Glutamatergic neuron (in vitro differentiated cells): Measurements from ENCODE around the gene IL17B. TPM values are rescaled to one million over a fixed set of nuclear protein-coding genes. Genes with fewer than 3 reads are reported as not detected.

Experiments
- DNase-seq: peaks from one replicate; pipeline ENCODE4 v3.0.0; 2022
- H3K27ac Mint-ChIP-seq: one replicate; pipeline ENCODE4 v1.8.0; 2020; ENCODE audit warnings: mild to moderate bottlenecking, mixed read lengths, inconsistent platforms; ENCODE audit not compliant: unreplicated experiment
- H3K27me3 Mint-ChIP-seq: one replicate; pipeline ENCODE4 v1.8.0; 2020; ENCODE audit warnings: mild to moderate bottlenecking, moderate library complexity, mixed read lengths, inconsistent platforms; ENCODE audit not compliant: unreplicated experiment
- H3K36me3 Mint-ChIP-seq: one replicate; pipeline ENCODE4 v1.8.0; 2020; ENCODE audit warnings: mild to moderate bottlenecking, mixed read lengths, inconsistent platforms; ENCODE audit not compliant: unreplicated experiment
- H3K4me1 Mint-ChIP-seq: one replicate; pipeline ENCODE4 v1.8.0; 2020; ENCODE audit warnings: mild to moderate bottlenecking, low read depth, mixed read lengths, inconsistent platforms; ENCODE audit not compliant: unreplicated experiment
- H3K4me3 Mint-ChIP-seq: one replicate; pipeline ENCODE4 v1.8.0; 2020; ENCODE audit warnings: mild to moderate bottlenecking, mixed read lengths, inconsistent platforms; ENCODE audit not compliant: unreplicated experiment
- H3K9me3 Mint-ChIP-seq: one replicate; pipeline ENCODE4 v1.8.0; 2020; ENCODE audit warnings: mild to moderate bottlenecking, moderate library complexity, mixed read lengths, inconsistent platforms; ENCODE audit not compliant: unreplicated experiment
- CTCF ChIP-seq: fragments of 200-600 bp; sonication (generic); IDR thresholded peaks from one replicate; pipeline ENCODE4 v1.5.0; 2021; ENCODE audit not compliant: partially characterized antibody, unreplicated experiment
- total RNA-seq: library from RNA; stranded (reverse); fragmentation: NEBNext Ultra II Directional; extraction: Animal tissue kit (Norgen Biotek cat#: 25700); gene quantifications from one replicate; pipeline ENCODE4 v1.2.1, GENCODE V29; 2021; ENCODE audit not compliant: unreplicated experiment

IL17B gene
- total RNA-seq, 1 donor from 2014 or later: 0.88 TPM

GRCh38 chr5:149367972-149368645 is 11.0 kb downstream of the IL17B start:
- H3K27ac Mint-ChIP-seq: no peak overlapping the region
- H3K9me3 Mint-ChIP-seq: peaks cover 2% of the 10 kb centered on the region
- no peaks in the 10 kb centered on the region for H3K36me3 Mint-ChIP-seq
- H3K4me1 Mint-ChIP-seq: peaks cover 8% of the 10 kb centered on the region
- no peak overlapping the region for H3K4me3 Mint-ChIP-seq
- TF ChIP-seq CTCF: no peak
- DNase-seq: no peak
- peaks cover 2% of the 10 kb centered on the region for H3K27me3 Mint-ChIP-seq

GRCh38 chr5:149367249-149367971 is 11.7 kb downstream of the IL17B start:
- Mint-ChIP-seq H3K9me3 (peaks cover 2% of the 10 kb centered on the region), H3K27ac (no peak overlapping the region), H3K36me3 (no peaks in the 10 kb centered on the region), H3K4me3 (no peak overlapping the region), H3K27me3 (peaks cover 2% of the 10 kb centered on the region), H3K4me1 (peaks cover 7% of the 10 kb centered on the region)
- DNase-seq: peak; percentile 81
- peak; percentile 82 for TF ChIP-seq CTCF

GRCh38 chr5:149366169-149366729 is 12.8 kb downstream of the IL17B start:
- H3K27me3 Mint-ChIP-seq: peaks cover 2% of the 10 kb centered on the region
- peaks cover 7% of the 10 kb centered on the region for H3K4me1 Mint-ChIP-seq
- no peak for DNase-seq
- H3K9me3 Mint-ChIP-seq: peaks cover 2% of the 10 kb centered on the region
- TF ChIP-seq CTCF: no peak
- H3K36me3 Mint-ChIP-seq: no peaks in the 10 kb centered on the region
- no peak overlapping the region for H3K4me3 Mint-ChIP-seq
- no peak overlapping the region for H3K27ac Mint-ChIP-seq

GRCh38 chr5:149365418-149365817 is 13.7 kb downstream of the IL17B start:
- DNase-seq: no peak
- H3K9me3 Mint-ChIP-seq: peaks cover 2% of the 10 kb centered on the region
- peaks cover 4% of the 10 kb centered on the region for H3K4me1 Mint-ChIP-seq
- TF ChIP-seq CTCF: no peak
- H3K27me3 Mint-ChIP-seq: peaks cover 2% of the 10 kb centered on the region
- no peak overlapping the region for H3K27ac Mint-ChIP-seq
- no peak overlapping the region for H3K4me3 Mint-ChIP-seq
- H3K36me3 Mint-ChIP-seq: no peaks in the 10 kb centered on the region

- Mint-ChIP-seq H3K4me3 (no peak overlapping the region), H3K9me3 (peaks cover 2% of the 10 kb centered on the region), H3K36me3 (no peaks in the 10 kb centered on the region), H3K27me3 (peaks cover 2% of the 10 kb centered on the region), H3K27ac (no peak overlapping the region), H3K4me1 (peaks cover 4% of the 10 kb centered on the region)
- TF ChIP-seq CTCF: no peak
- no peak for DNase-seq
Observed at GRCh38 chr5:149364719-149365118, 14.4 kb downstream of the IL17B start.
